GM18909 (cell line): ENCODE data around the gene CCDC127.

Source experiments
- ATAC-seq: cut with Tn5 transposase; IDR thresholded peaks from one replicate; pipeline ENCODE4 v1.9.1; 2021; ENCODE audit warnings: mild to moderate bottlenecking; ENCODE audit not compliant: unreplicated experiment, poor library complexity

The CCDC127 gene

GRCh38 chr5:162565-163337 lies 55.2 kb downstream of the CCDC127 start:
- ATAC-seq = no peak

- ATAC-seq = no peak
Measured at GRCh38 chr5:162190-162564, 55.8 kb downstream of the CCDC127 start.

- no peak for ATAC-seq
Measured at GRCh38 chr5:161803-162110, 56.2 kb downstream of the CCDC127 start.

GRCh38 chr5:160921-161802 lies 56.8 kb downstream of the CCDC127 start:
- no peak for ATAC-seq

- no peak for ATAC-seq
Measured at GRCh38 chr5:160173-160510, 57.8 kb downstream of the CCDC127 start.

GRCh38 chr5:159448-160172 lies 58.3 kb downstream of the CCDC127 start:
- ATAC-seq = no peak

GRCh38 chr5:158807-159447 lies 59.0 kb downstream of the CCDC127 start:
- no peak for ATAC-seq

GRCh38 chr5:157801-158200 lies 60.2 kb downstream of the CCDC127 start:
- no peak for ATAC-seq

GRCh38 chr5:157126-157715 lies 60.7 kb downstream of the CCDC127 start:
- no peak for ATAC-seq

- ATAC-seq = no peak
Measured at GRCh38 chr5:156411-157072, 61.4 kb downstream of the CCDC127 start.

- no peak for ATAC-seq
Measured at GRCh38 chr5:155651-156410, 62.1 kb downstream of the CCDC127 start.

- no peak for ATAC-seq
Measured at GRCh38 chr5:154826-155225, 63.1 kb downstream of the CCDC127 start.

GRCh38 chr5:154236-154635 lies 63.7 kb downstream of the CCDC127 start:
- ATAC-seq = no peak

- ATAC-seq = no peak
Measured at GRCh38 chr5:153256-153655, 64.7 kb downstream of the CCDC127 start.

- ATAC-seq = no peak
Measured at GRCh38 chr5:152077-152476, 65.9 kb downstream of the CCDC127 start.

- ATAC-seq = no peak
Measured at GRCh38 chr5:150746-151145, 67.2 kb downstream of the CCDC127 start.

- ATAC-seq = no peak
Measured at GRCh38 chr5:149745-150485, 68.0 kb downstream of the CCDC127 start.

- no peak for ATAC-seq
Measured at GRCh38 chr5:147751-148150, 70.2 kb downstream of the CCDC127 start.
